Measurements from ENCODE around the gene SREK1IP1.

SREK1IP1 gene

DNA sequence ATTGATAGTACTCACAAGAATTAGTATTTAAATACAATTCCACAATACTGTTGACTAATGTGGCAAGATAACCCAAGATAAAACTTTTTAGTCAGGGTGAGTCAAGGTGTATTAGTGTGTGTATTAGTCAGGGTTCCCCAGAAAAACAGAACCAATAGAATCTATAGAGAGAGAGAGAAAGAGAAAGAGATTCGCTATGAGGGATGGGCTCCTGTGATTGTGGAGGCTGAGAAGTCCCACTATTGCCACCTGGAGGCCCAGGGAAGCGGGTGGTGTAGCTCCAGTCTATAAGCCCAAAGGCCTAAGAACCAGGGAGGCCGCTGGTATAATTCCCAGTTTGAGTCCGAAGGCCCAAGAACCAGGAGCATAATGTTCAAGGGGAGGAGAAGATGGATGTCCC, 88.2 kb downstream of the SREK1IP1 start:
- no peak for DNase-seq (ENCODE audit: low spot score)

- DNase-seq (ENCODE audit: low spot score) = no peak
Measured at GRCh38 chr5:64678374-64678773, 90.1 kb downstream of the SREK1IP1 start.

DNA sequence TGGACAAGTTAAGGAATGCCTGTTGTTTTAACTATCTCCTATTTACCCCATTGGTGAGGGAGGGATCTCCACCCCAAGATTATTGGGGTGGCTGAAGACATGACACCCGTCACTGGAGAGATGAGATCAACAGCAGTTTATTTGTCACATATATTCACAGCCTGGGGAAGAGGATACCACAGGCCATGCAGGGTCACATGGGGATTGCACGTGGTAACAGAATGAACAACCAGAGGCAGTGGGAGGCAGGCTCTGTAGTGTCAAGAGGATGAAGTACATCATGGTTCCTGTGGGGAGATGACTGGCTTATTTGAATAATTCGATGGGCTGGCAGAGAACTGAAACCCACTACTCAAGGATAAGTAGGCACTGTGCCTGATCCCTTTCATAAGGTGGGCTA, 96.8 kb downstream of the SREK1IP1 start:
- no peak for DNase-seq (ENCODE audit: low spot score)

GRCh38 chr5:64670277-64670676, 98.2 kb downstream of the SREK1IP1 start:
- DNase-seq (ENCODE audit: low spot score) = no peak

All from SW480 (cell line).